Mesothelial cell of epicardium (in vitro differentiated cells): ENCODE results near the gene FBXW10. TPM values are rescaled to one million over a fixed set of nuclear protein-coding genes. Genes with fewer than 3 reads are reported as not detected.
"Not testable (repeated sequence)": the region's sequence is repeated elsewhere in the genome, so short reads cannot be mapped to it uniquely, and the experiment has no call there.

ENCODE experiments used
- DNase-seq, 2 experiments: peaks; one replicate each; pipeline ENCODE4 v3.0.0; 2021; ENCODE audit warnings: low spot score in 2 of 2; ENCODE audit not compliant: unreplicated experiment in 2 of 2
- H3K27ac Mint-ChIP-seq: 2 replicates; pipeline ENCODE4 v1.8.0; 2021; ENCODE audit warnings: mixed read lengths
- H3K27me3 Mint-ChIP-seq: 2 replicates; pipeline ENCODE4 v1.8.0; 2021; ENCODE audit warnings: low read depth, mixed read lengths
- H3K36me3 Mint-ChIP-seq: 2 replicates; pipeline ENCODE4 v1.8.0; 2021; ENCODE audit warnings: mixed read lengths
- H3K4me1 Mint-ChIP-seq: 2 replicates; pipeline ENCODE4 v1.8.0; 2021; ENCODE audit warnings: mixed read lengths
- H3K4me3 Mint-ChIP-seq: 2 replicates; pipeline ENCODE4 v1.8.0; 2021; ENCODE audit warnings: mild to moderate bottlenecking, moderate library complexity, mixed read lengths
- H3K9me3 Mint-ChIP-seq: 2 replicates; pipeline ENCODE4 v1.8.0; 2021; ENCODE audit warnings: mixed read lengths
- total RNA-seq: library from RNA; stranded (reverse); gene quantifications from 3 replicates; pipeline ENCODE4 v1.2.1, GENCODE V29; 2021
- TF ChIP-seq, protein P1 (sequence below): fragments of 200-600 bp; sonication (generic); IDR thresholded peaks from one replicate; pipeline ENCODE4 v1.5.0; 2021; ENCODE audit warnings: antibody characterized with exemption; ENCODE audit not compliant: unreplicated experiment

Gene FBXW10, protein sequence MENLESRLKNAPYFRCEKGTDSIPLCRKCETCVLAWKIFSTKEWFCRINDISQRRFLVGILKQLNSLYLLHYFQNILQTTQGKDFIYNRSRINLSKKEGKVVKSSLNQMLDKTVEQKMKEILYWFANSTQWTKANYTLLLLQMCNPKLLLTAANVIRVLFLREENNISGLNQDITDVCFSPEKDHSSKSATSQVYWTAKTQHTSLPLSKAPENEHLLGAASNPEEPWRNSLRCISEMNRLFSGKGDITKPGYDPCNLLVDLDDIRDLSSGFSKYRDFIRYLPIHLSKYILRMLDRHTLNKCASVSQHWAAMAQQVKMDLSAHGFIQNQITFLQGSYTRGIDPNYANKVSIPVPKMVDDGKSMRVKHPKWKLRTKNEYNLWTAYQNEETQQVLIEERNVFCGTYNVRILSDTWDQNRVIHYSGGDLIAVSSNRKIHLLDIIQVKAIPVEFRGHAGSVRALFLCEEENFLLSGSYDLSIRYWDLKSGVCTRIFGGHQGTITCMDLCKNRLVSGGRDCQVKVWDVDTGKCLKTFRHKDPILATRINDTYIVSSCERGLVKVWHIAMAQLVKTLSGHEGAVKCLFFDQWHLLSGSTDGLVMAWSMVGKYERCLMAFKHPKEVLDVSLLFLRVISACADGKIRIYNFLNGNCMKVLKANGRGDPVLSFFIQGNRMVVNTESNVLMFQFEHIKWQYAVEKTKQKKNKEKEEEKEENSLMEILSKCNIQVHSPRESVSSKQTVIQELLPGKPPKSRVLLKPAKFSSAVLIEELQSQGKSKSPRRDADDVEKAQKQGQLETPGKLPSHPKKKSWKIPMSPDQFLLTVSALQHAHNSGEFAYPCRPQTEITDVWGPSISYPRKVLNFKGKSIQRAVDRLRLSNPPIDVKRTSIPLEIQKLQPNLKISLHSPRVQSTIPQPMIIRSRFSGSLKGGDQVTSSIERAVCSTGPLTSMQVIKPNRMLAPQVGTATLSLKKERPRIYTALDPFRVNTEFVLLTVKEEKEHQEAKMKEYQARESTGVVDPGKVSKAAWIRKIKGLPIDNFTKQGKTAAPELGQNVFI
- 0.16 to 0.42 TPM (median 0.18 TPM) in 3 replicates for total RNA-seq

DNA sequence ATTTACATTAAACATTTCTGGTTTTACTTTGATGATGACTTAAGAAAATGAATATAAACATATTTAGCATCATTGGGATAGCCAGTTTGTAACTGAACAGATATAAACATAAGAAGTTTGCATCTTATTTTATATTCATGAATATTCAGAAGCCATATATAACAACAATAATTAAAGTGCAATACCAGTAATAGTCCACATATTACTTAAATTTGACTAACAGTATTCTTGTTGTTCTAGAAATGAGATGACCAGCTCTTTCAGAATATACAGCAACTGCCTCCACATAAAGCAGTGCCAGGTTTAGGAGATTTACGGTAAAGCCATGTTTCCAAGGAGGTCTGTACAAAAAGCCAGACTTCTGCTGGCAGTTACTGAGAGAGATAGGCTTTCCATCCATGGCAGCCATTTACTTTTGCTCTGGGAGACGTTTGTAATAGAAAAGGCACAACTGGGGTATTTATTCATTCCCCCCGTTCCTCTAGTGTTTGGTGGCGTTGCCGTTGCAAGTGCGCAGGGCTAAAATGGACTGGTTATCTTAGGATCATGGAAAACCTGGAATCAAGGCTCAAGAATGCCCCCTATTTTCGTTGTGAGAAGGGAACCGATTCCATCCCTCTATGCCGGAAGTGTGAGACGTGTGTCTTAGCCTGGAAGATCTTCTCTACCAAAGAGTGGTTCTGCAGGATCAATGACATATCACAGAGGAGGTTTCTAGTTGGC, at the start of gene FBXW10:
FBXW10 (plus strand) TSS at position 356 of the 723 bp plus-strand sequence; CDS start at position 547, 191 bp downstream.
- H3K4me1 Mint-ChIP-seq, DNase-seq, H3K9me3 Mint-ChIP-seq, H3K27me3 Mint-ChIP-seq, H3K4me3 Mint-ChIP-seq, H3K27ac Mint-ChIP-seq, H3K36me3 Mint-ChIP-seq: not testable (repeated sequence)

DNA sequence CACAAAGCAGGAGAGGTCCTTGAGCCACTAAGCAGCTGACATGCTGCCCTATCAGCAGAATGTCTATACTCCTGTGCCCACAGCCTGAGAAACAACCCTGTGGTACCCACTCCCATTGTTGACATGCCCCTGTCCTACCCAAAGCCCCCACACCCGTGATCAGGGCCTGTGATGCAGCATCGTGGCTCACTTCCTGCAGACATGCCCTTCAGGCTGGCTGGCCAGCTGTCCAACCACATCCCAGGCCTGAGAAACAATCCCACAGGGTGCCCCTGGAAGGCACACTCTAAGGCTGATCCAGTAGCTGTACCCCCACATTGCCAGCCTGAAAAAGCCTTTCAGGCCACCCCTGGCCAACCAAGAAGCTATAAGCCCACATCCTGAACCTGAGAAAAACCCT, 48.7 kb upstream of the FBXW10 start:
- not testable (repeated sequence) for H3K4me3 Mint-ChIP-seq, H3K4me1 Mint-ChIP-seq, H3K9me3 Mint-ChIP-seq, H3K27me3 Mint-ChIP-seq, H3K36me3 Mint-ChIP-seq, DNase-seq, H3K27ac Mint-ChIP-seq

- Mint-ChIP-seq H3K4me3 (peak overlapping the region; percentile 92), H3K27ac (peak overlapping the region; percentile 88)
- not testable (repeated sequence) for H3K36me3 Mint-ChIP-seq, DNase-seq, H3K27me3 Mint-ChIP-seq, H3K9me3 Mint-ChIP-seq, H3K4me1 Mint-ChIP-seq
Measured at GRCh38 chr17:18698473-18699103, 45.3 kb upstream of the FBXW10 start.

- not testable (repeated sequence) for H3K4me1 Mint-ChIP-seq, H3K27me3 Mint-ChIP-seq, H3K4me3 Mint-ChIP-seq, DNase-seq, H3K27ac Mint-ChIP-seq, H3K9me3 Mint-ChIP-seq
- H3K36me3 Mint-ChIP-seq = peaks cover 12% of the 10 kb centered on the region
Measured at GRCh38 chr17:18705955-18706354, 37.9 kb upstream of the FBXW10 start.

DNA sequence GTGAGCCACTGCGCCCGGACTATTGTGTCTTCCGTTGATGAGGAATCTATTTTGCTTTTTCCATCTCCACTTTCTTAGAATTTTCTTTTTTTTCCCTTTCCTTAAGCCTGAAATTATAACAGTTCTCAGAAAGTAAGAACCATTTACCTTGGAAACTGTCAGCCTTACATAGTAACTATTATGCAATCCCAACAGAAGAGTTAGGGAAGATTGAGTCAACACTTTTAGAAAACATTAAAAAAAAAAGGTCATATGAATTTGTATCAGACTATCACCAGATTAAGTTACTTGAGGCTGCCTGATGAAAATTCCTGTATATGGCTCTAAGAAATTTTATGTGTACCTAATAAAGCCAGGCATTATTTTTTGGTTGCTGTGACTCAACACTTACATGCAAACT, 35.6 kb upstream of the FBXW10 start:
- not testable (repeated sequence) for DNase-seq, H3K4me1 Mint-ChIP-seq, H3K9me3 Mint-ChIP-seq, H3K4me3 Mint-ChIP-seq, H3K27me3 Mint-ChIP-seq, H3K27ac Mint-ChIP-seq
- peaks cover 12% of the 10 kb centered on the region for H3K36me3 Mint-ChIP-seq

- not testable (repeated sequence) for H3K36me3 Mint-ChIP-seq
Measured at GRCh38 chr17:18712354-18712999, 31.4 kb upstream of the FBXW10 start.

DNA sequence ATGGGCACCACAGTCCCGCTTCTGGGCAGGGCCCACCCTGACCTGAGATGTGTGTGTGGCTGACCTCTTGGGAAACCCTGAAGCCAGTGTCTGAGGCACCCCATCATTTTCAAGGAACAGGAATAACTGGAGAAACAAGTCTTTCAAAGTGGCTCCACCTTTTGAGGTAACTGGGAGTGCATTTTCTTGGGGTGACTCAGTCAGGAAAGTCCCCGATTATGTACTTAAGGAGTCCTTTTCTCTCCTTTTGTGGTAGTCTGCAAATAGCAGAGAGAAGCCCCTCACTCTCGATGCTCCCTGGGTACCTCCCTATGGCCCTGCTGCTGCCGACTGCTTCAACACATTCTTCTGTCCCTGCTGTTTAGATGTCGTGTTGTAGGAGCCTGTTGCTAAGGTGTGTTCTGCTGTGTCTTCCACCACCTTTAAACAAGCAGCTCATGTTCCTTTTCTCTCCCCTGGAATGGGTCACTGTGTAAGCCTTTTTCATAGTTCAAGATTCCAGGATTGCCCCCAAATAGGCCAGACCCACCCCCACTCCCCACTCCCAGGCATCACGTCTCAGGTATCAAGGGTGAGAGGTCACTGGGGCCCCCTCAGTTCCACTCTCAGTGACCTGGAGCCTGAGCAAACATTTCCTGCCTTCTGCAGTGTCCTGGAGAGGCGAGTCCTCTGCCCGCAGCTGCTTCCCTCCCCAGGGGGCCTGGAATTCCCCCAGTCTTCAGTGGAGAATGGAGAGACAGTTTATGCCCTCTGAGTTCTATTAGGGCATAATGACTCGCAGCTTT, 25.0 kb upstream of the FBXW10 start:
- not testable (repeated sequence) for H3K4me3 Mint-ChIP-seq, H3K9me3 Mint-ChIP-seq, H3K36me3 Mint-ChIP-seq, H3K27me3 Mint-ChIP-seq, DNase-seq
- Mint-ChIP-seq H3K4me1 (peaks cover 10% of the 10 kb centered on the region), H3K27ac (peak overlapping the region; percentile 88)

More at GRCh38 chr17:18712354-18712999, 31.4 kb upstream of the FBXW10 start:
- H3K27ac Mint-ChIP-seq, H3K4me3 Mint-ChIP-seq, H3K4me1 Mint-ChIP-seq, H3K9me3 Mint-ChIP-seq, H3K27me3 Mint-ChIP-seq: not testable (repeated sequence)
- TF ChIP-seq, protein P1, sequence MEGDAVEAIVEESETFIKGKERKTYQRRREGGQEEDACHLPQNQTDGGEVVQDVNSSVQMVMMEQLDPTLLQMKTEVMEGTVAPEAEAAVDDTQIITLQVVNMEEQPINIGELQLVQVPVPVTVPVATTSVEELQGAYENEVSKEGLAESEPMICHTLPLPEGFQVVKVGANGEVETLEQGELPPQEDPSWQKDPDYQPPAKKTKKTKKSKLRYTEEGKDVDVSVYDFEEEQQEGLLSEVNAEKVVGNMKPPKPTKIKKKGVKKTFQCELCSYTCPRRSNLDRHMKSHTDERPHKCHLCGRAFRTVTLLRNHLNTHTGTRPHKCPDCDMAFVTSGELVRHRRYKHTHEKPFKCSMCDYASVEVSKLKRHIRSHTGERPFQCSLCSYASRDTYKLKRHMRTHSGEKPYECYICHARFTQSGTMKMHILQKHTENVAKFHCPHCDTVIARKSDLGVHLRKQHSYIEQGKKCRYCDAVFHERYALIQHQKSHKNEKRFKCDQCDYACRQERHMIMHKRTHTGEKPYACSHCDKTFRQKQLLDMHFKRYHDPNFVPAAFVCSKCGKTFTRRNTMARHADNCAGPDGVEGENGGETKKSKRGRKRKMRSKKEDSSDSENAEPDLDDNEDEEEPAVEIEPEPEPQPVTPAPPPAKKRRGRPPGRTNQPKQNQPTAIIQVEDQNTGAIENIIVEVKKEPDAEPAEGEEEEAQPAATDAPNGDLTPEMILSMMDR = peak; percentile 21
- DNase-seq = peak; percentile 41 to 73

DNA sequence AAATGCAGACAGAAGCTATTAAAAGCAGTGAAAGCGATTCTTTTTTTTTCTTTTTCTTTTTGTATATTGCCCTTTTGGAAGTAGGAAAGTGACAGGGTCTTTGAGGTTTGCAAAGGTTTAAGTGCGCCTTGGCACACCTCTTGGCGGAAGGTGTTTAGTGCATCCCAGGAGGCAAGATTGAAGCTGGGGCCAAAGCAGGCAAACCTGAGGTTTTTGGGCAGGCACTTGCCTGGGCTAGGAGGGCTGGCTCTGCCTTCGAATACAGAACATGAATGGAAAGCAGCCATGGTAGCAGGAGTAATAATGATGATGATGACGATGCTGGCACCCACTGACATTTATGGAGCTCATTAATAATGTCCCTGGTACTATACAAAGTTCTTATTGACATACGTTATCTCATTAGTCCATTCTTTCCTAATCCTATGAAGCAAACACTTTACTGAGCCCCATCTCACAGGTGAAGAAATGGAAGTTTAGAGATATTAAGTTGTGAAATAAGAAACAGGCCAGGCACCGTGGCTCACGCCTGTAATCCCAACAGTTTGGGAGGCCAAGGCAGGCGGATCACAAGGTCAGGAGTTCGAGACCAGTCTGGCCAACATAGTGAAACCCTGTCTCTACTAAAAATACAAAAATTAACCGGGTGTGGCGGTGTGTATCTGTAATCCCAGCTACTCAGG, 24.3 kb upstream of the FBXW10 start:
- H3K36me3 Mint-ChIP-seq, H3K4me3 Mint-ChIP-seq, H3K9me3 Mint-ChIP-seq, H3K27me3 Mint-ChIP-seq, DNase-seq: not testable (repeated sequence)
- Mint-ChIP-seq H3K27ac (peak overlapping the region; percentile 88), H3K4me1 (peaks cover 10% of the 10 kb centered on the region)

- H3K9me3 Mint-ChIP-seq, H3K36me3 Mint-ChIP-seq, DNase-seq, H3K4me3 Mint-ChIP-seq, H3K27me3 Mint-ChIP-seq: not testable (repeated sequence)
- Mint-ChIP-seq H3K27ac (peak overlapping the region; percentile 83), H3K4me1 (peaks cover 10% of the 10 kb centered on the region)
Measured at GRCh38 chr17:18721775-18722547, 21.9 kb upstream of the FBXW10 start.

DNA sequence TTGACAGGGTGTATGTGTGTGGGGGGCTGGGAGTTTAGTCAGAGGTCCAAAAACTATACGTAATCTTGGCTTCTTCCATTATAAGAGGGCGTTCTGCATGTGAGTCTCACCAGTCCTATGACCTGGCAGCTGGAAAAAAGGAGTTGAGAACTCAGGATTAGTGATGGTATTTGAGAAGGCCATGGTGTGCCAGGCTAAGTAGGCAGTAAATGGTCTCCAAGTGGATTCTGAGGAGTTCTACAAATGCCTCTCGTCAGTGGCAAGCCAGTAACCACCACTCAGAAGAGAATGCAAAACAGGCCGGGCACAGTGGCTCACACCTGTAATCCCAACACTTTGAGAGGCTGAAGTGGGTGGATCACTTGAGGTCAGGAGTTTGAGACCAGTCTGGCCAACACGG, 21.2 kb upstream of the FBXW10 start:
- not testable (repeated sequence) for H3K27me3 Mint-ChIP-seq, H3K4me3 Mint-ChIP-seq, H3K9me3 Mint-ChIP-seq, H3K36me3 Mint-ChIP-seq, H3K27ac Mint-ChIP-seq, DNase-seq
- H3K4me1 Mint-ChIP-seq = peaks cover 10% of the 10 kb centered on the region
